Endothelial cell of umbilical vein (primary cell): ENCODE measurements around the gene FHIT. TPM values are rescaled to one million over a fixed set of nuclear protein-coding genes. Genes with fewer than 3 reads are reported as not detected.

ENCODE experiments used
- BruUV-seq: library from RNA; stranded (reverse); fragments of 400-500 nt; replicated peaks from 2 replicates; lab custom pipeline; 2021; lab: Mats Ljungman, UMichigan
- CTCF ChIA-PET: fragments of 300-600, 350-600 bp; sonication (Branson Sonifier 250); formaldehyde crosslinking; loops from one replicate; lab custom pipeline; 2021; ENCODE audit warnings: antibody characterized with exemption, inconsistent platforms; lab: Charles Lee
- POLR2A ChIA-PET: fragments of 300-600, 350-600 bp; sonication (Branson Sonifier 250); formaldehyde crosslinking; loops from one replicate; lab custom pipeline; 2021; ENCODE audit warnings: antibody characterized with exemption, inconsistent platforms; lab: Charles Lee
- DNase-seq: peaks from one replicate; pipeline ENCODE4 v3.0.0-alpha.2; 2011; ENCODE audit warnings: low read depth, low spot score
- FAIRE-seq: peaks from 2 replicates; lab custom pipeline; 2011; peaks lifted over from hg19 to GRCh38; lab: Jason Lieb, UNC
- H2AFZ ChIP-seq: 2 replicates; pipeline ENCODE4 v1.6.0; 2012; ENCODE audit warnings: low read depth, low read length, control low read depth, inconsistent platforms
- H3K27ac ChIP-seq: 2 replicates; pipeline ENCODE4 v1.5.1; 2011; ENCODE audit warnings: low read depth, mild to moderate bottlenecking, control low read depth, low read length, moderate library complexity; ENCODE audit not compliant: insufficient read depth
- H3K27me3 ChIP-seq, 2 experiments: 2 replicates each; pipeline versions ENCODE4 v1.6.0 to v1.6.1; 2011; ENCODE audit warnings: low read length in 2 of 2, mixed read lengths in 1 of 2; ENCODE audit not compliant: control insufficient read depth in 2 of 2, insufficient read depth in 2 of 2
- H3K36me3 ChIP-seq, 2 experiments: 2 replicates in 1 of 2; 3 replicates in 1 of 2; pipeline ENCODE4 v1.5.1; 2011; ENCODE audit warnings: low read length in 2 of 2, mild to moderate bottlenecking in 1 of 2, moderate library complexity in 1 of 2; ENCODE audit not compliant: control insufficient read depth in 2 of 2, insufficient read depth in 2 of 2; ENCODE audit errors: extremely low read depth in 1 of 2
- H3K4me1 ChIP-seq: 3 replicates; pipeline ENCODE4 v1.5.1; 2011; ENCODE audit warnings: mild to moderate bottlenecking, low read length; ENCODE audit not compliant: control insufficient read depth, insufficient read depth; ENCODE audit errors: extremely low read depth
- H3K4me2 ChIP-seq: 2 replicates; pipeline ENCODE4 v1.6.1; 2011; ENCODE audit warnings: low read length, control low read depth, mixed read lengths; ENCODE audit not compliant: insufficient read depth
- H3K4me3 ChIP-seq, 3 experiments: fragments of 200-600 bp in 1 of 3; sonication (generic), shearing (Covaris generic) in 1 of 3; replicated peaks in 1 of 3; 2 replicates each; pipeline ENCODE4 v1.5.1; 2011 to 2016; ENCODE audit warnings: control low read depth in 3 of 3, low read length in 3 of 3, mild to moderate bottlenecking in 2 of 3, inconsistent platforms in 1 of 3, low read depth in 1 of 3, moderate library complexity in 1 of 3; ENCODE audit not compliant: insufficient read depth in 1 of 3
- H3K79me2 ChIP-seq: 2 replicates; pipeline ENCODE4 v1.6.0; 2012; ENCODE audit warnings: low read length, inconsistent platforms; ENCODE audit not compliant: control insufficient read depth, insufficient read depth
- H3K9ac ChIP-seq: replicated peaks from 2 replicates; pipeline ENCODE3; 2011; ENCODE audit warnings: low read length, control low read depth; ENCODE audit not compliant: insufficient read depth; ENCODE audit errors: extremely low read depth
- H3K9me1 ChIP-seq: replicated peaks from 3 replicates; pipeline ENCODE4 v1.6.0; 2011; ENCODE audit warnings: mild to moderate bottlenecking, low read length; ENCODE audit not compliant: control insufficient read depth, insufficient read depth; ENCODE audit errors: extremely low read depth
- H3K9me3 ChIP-seq: replicated peaks from 2 replicates; pipeline ENCODE4 v1.5.1; 2012; ENCODE audit warnings: low read length, inconsistent platforms; ENCODE audit not compliant: control insufficient read depth, insufficient read depth
- H4K20me1 ChIP-seq: replicated peaks from 2 replicates; pipeline ENCODE3; 2011; ENCODE audit warnings: mild to moderate bottlenecking, low read length; ENCODE audit not compliant: control insufficient read depth, insufficient read depth; ENCODE audit errors: extremely low read depth
- CTCF ChIP-seq, 2 donors: IDR thresholded peaks; 1 replicate in 1 of 2; 2 replicates in 1 of 2; pipeline ENCODE4 v1.5.1; 2011; ENCODE audit warnings: low read length in 2 of 2, mild to moderate bottlenecking in 2 of 2, moderate library complexity in 2 of 2, control low read depth in 1 of 2, inconsistent platforms in 1 of 2, low read depth in 1 of 2; ENCODE audit not compliant: insufficient read depth in 1 of 2; ENCODE audit errors: extremely low read depth in 1 of 2
- EZH2 ChIP-seq: IDR thresholded peaks from 2 replicates; pipeline ENCODE4 v1.6.1; 2012; ENCODE audit warnings: borderline replicate concordance, low read depth, mild to moderate bottlenecking, moderate library complexity, low read length, inconsistent platforms; ENCODE audit not compliant: severe bottlenecking
- FOS ChIP-seq: IDR thresholded peaks from 2 replicates; pipeline ENCODE4 v1.6.1; 2011; ENCODE audit warnings: mild to moderate bottlenecking, low read length, moderate library complexity, borderline replicate concordance; ENCODE audit not compliant: insufficient read depth
- GATA2 ChIP-seq: IDR thresholded peaks from 2 replicates; pipeline ENCODE4 v1.7.0; 2011; ENCODE audit warnings: low read depth, mild to moderate bottlenecking, moderate library complexity, mixed read lengths, low read length; ENCODE audit not compliant: insufficient read length, insufficient read depth
- JUN ChIP-seq: IDR thresholded peaks from 2 replicates; pipeline ENCODE4 v1.6.1; 2011; ENCODE audit warnings: borderline replicate concordance, low read depth; ENCODE audit not compliant: insufficient read length, insufficient read depth
- MAX ChIP-seq: IDR thresholded peaks from 2 replicates; pipeline ENCODE4 v1.6.1; 2011; ENCODE audit not compliant: insufficient read depth, insufficient read length
- MYC ChIP-seq: IDR thresholded peaks from one replicate; pipeline ENCODE4 v1.6.1; 2011; ENCODE audit warnings: mild to moderate bottlenecking, low read depth, low read length
- POLR2A ChIP-seq: IDR thresholded peaks from 2 replicates; pipeline ENCODE4 v1.6.1; 2012; ENCODE audit warnings: low read depth, mild to moderate bottlenecking, control low read depth, low read length
- POLR2AphosphoS5 ChIP-seq: IDR thresholded peaks from 2 replicates; pipeline ENCODE4 v1.6.1; 2012; ENCODE audit warnings: low read depth, mild to moderate bottlenecking, control low read depth, low read length, moderate library complexity; ENCODE audit not compliant: insufficient read depth
- dilution Hi-C: fragments of 300-500 bp; cut with MboI; formaldehyde crosslinking; loops from one replicate; pipeline ENCODE4 v1.15.0; 2019; ENCODE audit warnings: low sequenced_read_pairs; ENCODE audit not compliant: extremely low pct_ligation_motif_present
- intact Hi-C: fragments of 100-400 bp; cut with micrococcal nuclease; formaldehyde crosslinking; loops from one replicate; pipeline ENCODE4 v1.10.0; 2022
- polyA plus RNA-seq, 4 experiments: library from polyadenylated mRNA; depleted of rRNA in 3 of 4; stranded (reverse) in 3 of 4; unstranded in 1 of 4; fragments of >200 nt; gene quantifications; 2 replicates each; pipeline versions ENCODE4 v1.2.1 to v1.2.3, GENCODE V29; 2011 to 2012; ENCODE audit warnings: missing spikeins in 1 of 4
- total RNA-seq: library from RNA; stranded (reverse); gene quantifications from 2 replicates; pipeline ENCODE4 v1.2.3, GENCODE V29; 2021

The FHIT gene
- total and polyA plus RNA-seq, 2 donors (not counting 3 experiments of a cell fraction or from before 2014, with no cell fraction given): 0.47 to 2.2 TPM

- Histone ChIP-seq H2AFZ (no peak overlapping the region), H3K36me3 (no peaks in the 10 kb centered on the region), H3K9me1 (no peaks in the 10 kb centered on the region), H3K27ac (no peak overlapping the region), H3K27me3 (no peaks in the 10 kb centered on the region), H3K4me3 (no peak overlapping the region), H4K20me1 (no peaks in the 10 kb centered on the region), H3K9me3 (peaks cover 2% of the 10 kb centered on the region), H3K79me2 (no peaks in the 10 kb centered on the region), H3K4me2 (no peak overlapping the region), H3K9ac (no peak overlapping the region), H3K4me1 (no peaks in the 10 kb centered on the region)
- dilution Hi-C loops (no loop called here), intact Hi-C loops (no loop called here)
- no peak for FAIRE-seq
- no peak for DNase-seq
- ChIA-PET CTCF (no interaction called here), POLR2A (no interaction called here)
- TF ChIP-seq JUN (no peak), GATA2 (no peak)
- no TSS peak for BruUV-seq
Observed at GRCh38 chr3:59764171-59764570, 1487.1 kb downstream of the FHIT start.

- Histone ChIP-seq H3K79me2 (no peaks in the 10 kb centered on the region), H3K27me3 (no peaks in the 10 kb centered on the region), H3K27ac (no peak overlapping the region), H3K9me1 (no peaks in the 10 kb centered on the region), H3K4me1 (no peaks in the 10 kb centered on the region), H3K9me3 (peaks cover 2% of the 10 kb centered on the region), H3K36me3 (no peaks in the 10 kb centered on the region), H4K20me1 (no peaks in the 10 kb centered on the region), H3K4me3 (no peak overlapping the region), H3K9ac (no peak overlapping the region), H3K4me2 (no peak overlapping the region), H2AFZ (no peak overlapping the region)
- no peak for TF ChIP-seq POLR2A
- no peak for TF ChIP-seq FOS
- no peak for TF ChIP-seq CTCF (IDR thresholded peaks at IDR 0.05; ENCODE audit: extremely low read depth in 1 of 2, insufficient read depth in 1 of 2, low read depth in 1 of 2, low read length in 2 of 2)
- no peak for TF ChIP-seq GATA2
- no peak for TF ChIP-seq MYC
- no peak for TF ChIP-seq POLR2AphosphoS5
- no peak for TF ChIP-seq MAX
- TF ChIP-seq EZH2: no peak
- TF ChIP-seq JUN: no peak
- BruUV-seq: no TSS peak
- FAIRE-seq (no peak), DNase-seq (no peak)
- POLR2A ChIA-PET: no interaction called here
- intact Hi-C loops: no loop called here
- dilution Hi-C loops: no loop called here
- CTCF ChIA-PET: no interaction called here
Observed at GRCh38 chr3:59762941-59763340, 1488.3 kb downstream of the FHIT start.
